DMS53 (cell line): Measurements from ENCODE around the gene KRT76.

Experiments
- DNase-seq: peaks from one replicate; lab custom pipeline; 2025; lab: John Stamatoyannopoulos, UW

Gene KRT76

GRCh38 chr12:52813203-52813819 lies 36.2 kb upstream of the KRT76 start:
- DNase-seq, result no peak

- DNase-seq, result no peak
Measured at GRCh38 chr12:52812749-52813148, 35.6 kb upstream of the KRT76 start.

- DNase-seq, result no peak
Measured at GRCh38 chr12:52812073-52812400, 34.9 kb upstream of the KRT76 start.

GRCh38 chr12:52811191-52812072 lies 34.3 kb upstream of the KRT76 start:
- no peak for DNase-seq

GRCh38 chr12:52810554-52810953 lies 33.4 kb upstream of the KRT76 start:
- no peak for DNase-seq

GRCh38 chr12:52809166-52809565 lies 32.0 kb upstream of the KRT76 start:
- DNase-seq, result no peak

GRCh38 chr12:52808573-52809160 lies 31.5 kb upstream of the KRT76 start:
- DNase-seq, result no peak

GRCh38 chr12:52807544-52808470 lies 30.7 kb upstream of the KRT76 start:
- DNase-seq, result peak; percentile 13

GRCh38 chr12:52806821-52807543 lies 29.8 kb upstream of the KRT76 start:
- no peak for DNase-seq

- no peak for DNase-seq
Measured at GRCh38 chr12:52806169-52806811, 29.1 kb upstream of the KRT76 start.

GRCh38 chr12:52805739-52806138 lies 28.6 kb upstream of the KRT76 start:
- DNase-seq, result no peak

GRCh38 chr12:52805000-52805399 lies 27.9 kb upstream of the KRT76 start:
- DNase-seq, result no peak

- no peak for DNase-seq
Measured at GRCh38 chr12:52802442-52802841, 25.3 kb upstream of the KRT76 start.

GRCh38 chr12:52801773-52802172 lies 24.6 kb upstream of the KRT76 start:
- DNase-seq, result no peak

- no peak for DNase-seq
Measured at GRCh38 chr12:52800259-52800917, 23.2 kb upstream of the KRT76 start.

- no peak for DNase-seq
Measured at GRCh38 chr12:52799505-52800211, 22.5 kb upstream of the KRT76 start.

GRCh38 chr12:52798671-52799504 lies 21.7 kb upstream of the KRT76 start:
- peak; percentile 20 for DNase-seq

GRCh38 chr12:52798003-52798670 lies 21.0 kb upstream of the KRT76 start:
- no peak for DNase-seq
